Amniotic epithelial cell (primary cell): ENCODE results near the gene MACROD2.
A peak's percentile ranks its signal among the peaks of the same experiment; 100 is the strongest.
"Not testable (repeated sequence)": the region's sequence is repeated elsewhere in the genome, so short reads cannot be mapped to it uniquely, and the experiment has no call there.

ENCODE experiments used
- DNase-seq: peaks from one replicate; pipeline ENCODE4 v3.0.0-alpha.2; 2010; ENCODE audit warnings: low read depth

The MACROD2 gene

DNA sequence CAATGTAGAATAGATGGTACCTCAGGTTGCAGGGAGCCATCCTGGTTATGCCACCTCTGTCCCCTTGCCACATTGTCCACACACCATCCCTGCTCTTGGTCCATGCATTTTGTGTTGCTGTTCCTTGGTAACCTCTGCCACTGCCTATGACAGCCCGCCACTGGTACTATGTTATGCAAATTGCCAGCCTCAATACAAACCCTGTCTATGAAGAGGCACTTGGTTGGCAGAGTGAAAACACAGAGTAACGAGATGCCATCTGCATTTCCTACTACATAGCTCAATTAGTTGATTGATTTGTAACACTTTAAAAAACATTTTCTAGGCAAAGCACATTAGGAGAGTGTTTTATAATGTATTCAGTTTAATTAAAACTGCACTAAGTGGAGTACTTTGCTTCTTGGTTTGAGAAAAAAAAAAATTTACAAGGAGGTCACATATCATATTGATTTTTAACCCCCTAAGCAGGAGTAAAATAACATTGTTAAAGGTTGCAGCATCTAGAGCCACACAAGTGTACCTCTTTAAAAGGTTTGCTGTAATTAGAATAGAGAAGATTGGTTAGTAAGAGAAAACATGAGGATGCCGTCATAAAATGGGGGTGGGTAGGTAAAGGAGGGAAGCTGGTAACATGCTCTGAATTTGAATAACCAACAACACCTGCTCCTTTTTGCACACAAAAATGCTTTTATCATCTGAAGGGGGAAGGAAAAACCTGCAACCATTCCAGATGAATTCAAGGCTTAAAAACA lies 1760.9 kb downstream of the MACROD2 start:
- DNase-seq, result no peak

DNA sequence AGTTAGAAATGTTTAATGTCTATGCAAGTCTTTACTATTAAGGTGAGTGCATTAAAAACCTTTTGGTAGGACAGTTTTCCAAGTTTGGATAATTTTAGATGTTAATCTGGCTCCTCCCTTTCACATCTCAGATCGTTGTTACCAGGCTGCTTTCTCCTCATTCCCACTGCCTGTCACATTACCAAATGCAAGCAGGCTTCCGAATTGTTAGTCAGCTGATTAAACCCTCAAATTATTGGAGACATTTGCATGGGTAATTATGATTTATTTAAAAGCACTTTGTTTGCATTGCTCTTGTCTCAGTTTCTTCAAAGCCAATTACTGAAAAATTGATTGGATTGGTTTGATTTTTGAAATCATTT lies 1761.4 kb downstream of the MACROD2 start:
- no peak for DNase-seq

DNA sequence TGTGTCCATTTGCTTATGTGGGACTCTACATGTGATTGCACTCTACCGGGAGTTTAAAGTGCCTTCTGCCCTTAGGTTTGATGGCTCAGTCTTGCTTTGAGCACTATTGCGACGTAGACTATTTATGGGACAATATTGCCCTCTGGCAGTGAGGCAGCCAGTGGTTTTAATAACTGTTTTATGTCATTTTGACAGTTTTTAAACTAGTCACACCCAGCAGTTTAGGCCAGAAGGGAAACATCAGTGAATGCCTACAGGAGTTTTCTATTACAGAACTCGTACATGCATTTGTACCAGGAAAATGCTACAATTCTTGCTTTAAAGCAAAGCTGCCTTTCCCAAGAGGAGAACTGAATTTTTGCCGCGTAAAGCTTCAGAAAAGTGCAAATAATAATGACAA lies 1764.3 kb downstream of the MACROD2 start:
- DNase-seq, result peak; percentile 9

DNA sequence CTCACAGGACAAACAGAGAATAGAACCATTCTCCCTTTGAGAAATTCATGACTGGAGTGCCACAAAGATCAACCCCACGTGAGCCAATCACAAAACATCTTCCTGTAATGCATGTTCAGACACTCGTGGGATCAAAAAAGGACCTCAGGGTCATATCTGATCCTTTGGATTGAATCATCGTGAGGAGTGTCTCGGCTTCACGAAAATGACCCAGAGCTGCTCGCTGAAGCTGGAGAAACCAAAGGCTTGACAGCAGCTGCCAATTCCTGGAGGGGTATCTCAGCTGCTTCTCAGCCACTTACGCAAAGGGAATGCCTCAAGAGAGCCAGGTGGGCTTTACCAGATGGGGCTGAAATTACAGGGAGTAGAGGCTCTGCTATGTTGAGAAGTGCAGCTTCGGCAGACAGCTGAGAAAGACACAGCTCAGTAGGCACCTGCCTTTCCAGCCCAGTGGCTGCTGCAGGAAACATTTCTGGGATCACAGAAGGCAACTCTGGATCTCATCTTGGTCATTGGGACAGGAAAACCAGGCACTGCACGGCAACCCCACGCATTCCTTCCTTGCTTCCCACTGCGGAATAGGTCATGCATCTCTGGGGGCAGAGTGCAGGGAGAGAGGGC lies 1764.8 kb downstream of the MACROD2 start:
- no peak for DNase-seq

DNA sequence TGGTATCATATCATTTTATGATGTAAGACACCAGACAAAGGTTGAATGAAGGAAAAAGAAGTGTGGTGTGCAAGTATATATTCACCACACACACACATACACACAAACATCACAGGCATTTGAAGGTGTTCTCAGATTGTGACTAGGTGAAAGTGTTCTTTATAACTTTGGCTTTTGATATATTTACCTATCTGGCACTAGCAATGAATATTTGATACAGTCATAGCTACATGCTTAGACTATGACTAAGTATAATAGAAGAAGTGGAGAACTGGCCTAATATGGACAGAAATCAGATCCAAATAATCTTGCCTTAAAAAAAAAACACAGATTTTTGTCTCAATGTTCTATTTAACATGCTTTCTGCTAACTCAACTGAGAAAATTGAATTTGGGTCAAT lies 1768.0 kb downstream of the MACROD2 start:
- DNase-seq, result no peak

DNA sequence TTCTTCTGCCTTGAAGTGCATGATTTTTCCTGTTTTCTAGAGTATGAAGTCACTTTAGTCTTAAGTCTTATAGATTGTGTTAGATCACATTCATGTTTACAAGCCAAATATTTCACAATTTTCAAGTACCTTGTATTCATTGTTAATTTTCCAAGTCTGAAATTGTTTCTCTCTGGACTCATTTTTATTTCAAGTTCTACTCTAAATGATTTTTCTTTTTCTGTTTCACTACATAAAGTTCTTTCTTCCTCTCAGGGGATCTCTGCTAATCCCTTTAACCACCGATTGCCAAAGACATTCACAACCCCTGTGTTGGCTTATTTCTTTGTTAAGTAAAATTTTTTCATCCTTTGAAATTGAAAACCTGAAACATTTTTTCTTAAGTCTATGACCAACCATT lies 1772.3 kb downstream of the MACROD2 start:
- DNase-seq, result no peak

DNA sequence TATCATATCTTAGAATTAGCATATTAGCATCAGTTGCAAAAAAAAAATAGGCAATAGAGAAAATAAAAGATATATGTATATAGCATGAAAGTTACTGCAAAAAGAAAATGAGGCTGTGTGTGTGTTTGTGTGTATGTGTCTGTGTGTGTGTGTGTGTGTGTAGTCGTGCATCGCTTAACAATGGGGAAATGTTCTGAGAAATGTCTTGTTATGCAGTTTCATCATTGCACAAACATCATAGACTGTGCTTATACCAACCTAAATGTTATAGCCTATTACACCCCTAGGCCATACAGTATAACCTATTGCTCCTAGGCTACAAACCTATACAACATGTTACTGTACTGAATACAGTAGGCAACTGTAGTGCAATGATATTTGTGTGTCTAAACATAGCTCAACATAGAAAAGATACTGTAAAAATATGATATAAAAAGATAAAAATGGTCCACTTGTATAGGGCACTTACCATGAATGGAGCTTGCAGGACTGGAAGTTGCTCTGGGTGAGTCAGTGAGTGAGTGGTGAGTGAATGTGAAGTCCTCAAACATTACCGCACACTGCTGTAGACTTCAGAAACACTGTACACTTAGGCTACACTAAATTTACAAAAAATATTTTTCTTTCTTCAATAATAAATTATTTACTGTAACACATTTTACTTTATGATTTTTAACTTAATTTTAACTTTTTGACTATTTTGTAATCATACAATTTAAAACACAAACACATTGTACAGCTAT lies 1772.9 kb downstream of the MACROD2 start:
- DNase-seq, result no peak

DNA sequence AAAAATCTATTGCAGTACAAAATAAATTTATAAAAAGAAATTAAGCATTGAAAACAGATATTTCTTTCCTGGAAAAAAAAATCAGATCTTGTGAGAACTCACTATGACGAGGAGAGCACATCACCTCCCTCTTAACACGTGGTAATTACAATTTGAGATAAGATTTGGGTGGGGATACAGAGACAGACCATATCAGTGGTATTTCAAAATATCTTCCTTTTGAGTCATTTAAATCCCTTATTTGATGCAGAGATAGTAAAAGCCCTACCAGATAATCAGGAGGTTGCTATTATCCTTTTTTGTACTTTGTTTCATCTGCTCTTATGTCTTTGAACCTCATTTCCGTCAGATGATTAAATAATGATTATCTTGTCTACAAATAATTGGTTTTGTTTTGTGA lies 1777.5 kb downstream of the MACROD2 start:
- DNase-seq, result no peak

DNA sequence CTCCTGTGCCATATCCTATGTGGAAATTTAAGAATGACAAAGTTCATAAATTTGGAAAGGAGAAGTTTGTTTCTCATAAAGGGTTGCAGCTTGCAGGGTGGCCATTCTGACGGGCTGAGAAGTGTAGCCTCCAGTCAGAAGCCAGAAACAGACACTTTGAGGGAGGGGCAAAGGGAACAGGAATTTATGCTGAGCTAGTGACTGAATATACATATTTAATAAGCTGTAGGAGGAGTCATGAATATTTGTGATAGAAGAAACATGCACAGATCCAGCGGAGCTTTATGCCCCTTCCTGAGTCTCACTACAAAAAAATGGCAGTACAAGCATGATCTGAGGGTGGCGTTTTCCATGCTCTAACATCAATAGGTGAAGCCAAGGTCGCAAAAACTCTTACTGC lies 1779.6 kb downstream of the MACROD2 start:
- DNase-seq, result no peak

DNA sequence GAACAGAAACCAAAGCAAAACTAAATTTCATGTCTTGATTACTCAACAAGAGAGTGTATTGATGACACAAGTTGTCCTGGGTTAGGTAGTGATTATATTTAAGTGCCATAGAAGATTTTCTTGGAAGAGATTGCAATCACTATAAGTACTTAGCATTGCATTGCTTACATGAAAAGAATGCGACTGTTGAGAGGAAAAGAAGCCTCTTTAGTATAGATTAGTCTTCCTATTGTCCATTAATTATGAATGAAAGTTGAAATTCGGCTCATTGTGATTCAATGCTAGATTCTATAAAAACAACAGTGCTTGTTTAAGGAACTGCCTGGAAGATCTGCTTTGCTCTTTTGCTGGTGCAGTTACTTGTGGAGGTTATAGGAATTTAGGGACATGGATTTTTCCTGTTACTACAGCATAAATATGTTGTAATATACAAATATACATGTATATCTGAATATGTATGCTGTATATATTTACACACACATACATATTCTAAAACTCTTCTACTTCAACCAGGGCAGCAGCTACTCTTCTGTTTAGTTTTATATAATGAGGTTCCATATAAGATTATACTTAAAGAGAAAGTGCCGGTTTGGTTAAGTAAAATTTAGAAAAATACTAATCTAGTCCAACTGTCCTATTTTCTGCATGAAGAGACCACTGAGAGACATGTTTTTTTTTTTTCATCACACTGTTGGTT lies 1781.6 kb downstream of the MACROD2 start:
- no peak for DNase-seq

DNA sequence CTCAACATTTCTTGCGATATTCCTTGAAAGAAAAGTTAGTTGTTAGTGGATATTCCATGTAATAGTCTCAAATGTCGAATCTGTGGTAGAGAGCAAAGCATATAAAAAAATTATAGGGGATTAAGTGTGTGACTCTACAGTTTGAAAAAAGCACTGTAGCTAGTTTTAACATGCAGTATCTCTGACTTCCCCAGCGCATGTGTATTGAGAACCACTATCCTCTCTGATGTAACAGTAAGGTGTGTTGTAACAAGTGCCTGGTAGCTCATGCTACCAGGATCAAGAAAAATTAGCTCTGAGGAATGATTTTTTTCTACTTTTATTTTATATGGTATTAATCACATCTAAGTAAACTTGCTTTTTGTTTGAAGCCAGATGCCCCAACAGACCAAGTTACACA lies 1788.7 kb downstream of the MACROD2 start:
- no peak for DNase-seq

DNA sequence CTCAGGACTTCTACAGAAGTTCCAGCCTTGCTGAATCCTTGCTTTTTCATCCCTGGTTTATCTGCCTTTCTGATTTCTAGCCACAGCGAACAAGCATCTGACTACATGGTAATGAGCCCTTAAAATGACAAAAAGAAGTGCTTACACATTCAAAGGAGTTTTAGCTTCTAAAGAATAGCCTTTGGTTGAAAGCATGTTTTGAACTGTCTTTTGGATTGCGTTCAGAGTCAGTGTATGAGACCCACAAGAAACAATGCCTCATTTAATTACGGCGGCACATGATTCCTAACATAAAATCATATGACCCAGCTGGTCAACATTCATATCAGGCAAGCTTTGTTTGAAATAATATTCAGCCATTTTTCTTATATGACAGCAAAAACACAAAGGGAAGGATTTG lies 1793.8 kb downstream of the MACROD2 start:
- no peak for DNase-seq

DNA sequence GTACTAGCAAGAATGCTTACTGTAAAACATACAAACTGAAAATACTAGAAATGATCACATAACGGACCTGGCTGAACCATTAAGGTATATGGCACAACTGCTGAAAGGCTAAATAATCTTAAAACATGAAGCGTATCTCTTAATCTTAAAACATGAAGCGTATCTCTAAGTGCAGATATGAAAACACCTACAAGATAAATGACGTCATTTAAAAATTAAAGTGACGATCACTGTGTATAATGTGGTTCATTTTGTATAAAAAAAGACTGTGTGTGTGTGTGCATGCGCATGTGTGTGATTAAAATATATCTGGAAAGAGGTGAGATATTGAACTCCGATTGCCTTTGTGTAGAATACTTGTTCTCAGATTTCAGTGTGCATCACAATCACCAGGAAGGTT lies 1797.5 kb downstream of the MACROD2 start:
- no peak for DNase-seq

DNA sequence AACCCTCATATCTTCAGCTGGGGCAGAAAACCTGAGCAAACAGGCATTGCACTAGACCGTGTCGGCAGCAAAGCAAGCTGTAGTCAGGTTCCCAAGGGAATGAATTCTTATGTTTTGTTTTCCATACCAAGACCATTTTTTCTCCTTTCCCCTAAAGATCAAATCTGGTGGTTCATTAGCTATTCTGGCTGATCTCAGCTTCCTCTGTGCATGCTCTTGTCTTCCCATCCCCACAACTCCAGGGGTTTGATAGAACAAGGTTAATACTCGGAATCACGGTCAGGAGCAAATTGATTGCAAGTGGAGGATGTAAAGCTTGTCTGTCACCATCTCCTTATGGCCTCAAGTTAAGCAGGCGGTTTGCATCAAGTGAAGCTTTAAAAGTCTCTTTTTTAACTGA lies 1799.1 kb downstream of the MACROD2 start:
- DNase-seq, result no peak

DNA sequence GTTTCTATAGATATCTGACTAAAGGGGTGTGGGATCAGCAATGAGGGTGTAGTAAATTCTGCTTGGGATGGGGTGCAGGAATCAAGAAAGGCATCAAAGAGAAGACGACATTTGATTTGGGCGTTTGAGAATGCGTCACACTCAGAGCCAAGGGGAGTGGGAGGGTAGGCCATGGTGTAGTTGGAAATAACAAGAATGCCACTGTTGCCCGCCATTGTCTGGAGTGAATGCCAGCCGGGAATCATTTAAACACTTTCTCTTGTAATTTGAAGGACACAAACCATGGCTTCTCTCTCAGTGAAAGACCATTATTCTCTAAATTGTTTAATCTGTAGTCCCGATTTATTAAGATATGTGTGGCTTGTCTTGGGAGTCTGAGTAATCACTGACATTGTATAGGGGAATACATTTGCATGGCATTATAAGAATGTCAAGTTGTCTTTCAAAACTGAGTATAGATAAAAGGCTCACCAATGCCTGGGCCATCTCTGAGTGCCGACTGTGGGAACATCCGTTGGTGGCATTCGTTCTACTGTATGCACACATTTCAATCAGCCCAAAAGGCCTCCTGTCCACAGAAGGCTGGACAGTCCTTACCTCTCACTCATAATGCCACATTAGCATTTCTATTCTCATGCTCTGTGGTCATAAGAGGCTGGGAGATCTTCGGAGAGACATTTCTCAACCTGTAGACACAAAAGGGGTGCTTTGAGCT lies 1800.1 kb downstream of the MACROD2 start:
- DNase-seq, result no peak

DNA sequence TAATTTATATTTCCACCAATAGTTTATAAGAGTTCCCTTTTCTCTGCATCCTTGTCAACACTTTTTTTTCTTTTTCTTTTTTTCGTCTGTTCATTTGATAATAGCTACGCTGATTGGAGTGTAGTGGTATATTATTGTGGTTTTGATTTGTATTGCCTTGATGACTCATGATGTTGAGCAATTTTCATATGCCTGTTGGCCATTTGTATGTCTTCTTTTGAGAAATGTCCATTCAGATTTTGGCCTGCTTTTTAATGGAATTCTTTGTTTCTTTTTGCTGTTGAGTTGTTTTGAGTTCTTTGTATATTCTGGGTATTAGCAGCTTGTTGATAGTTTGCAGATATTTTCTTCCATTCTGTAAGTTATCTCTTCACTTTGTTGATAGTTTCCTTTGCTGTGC lies 1804.6 kb downstream of the MACROD2 start:
- peak; percentile 51 for DNase-seq

DNA sequence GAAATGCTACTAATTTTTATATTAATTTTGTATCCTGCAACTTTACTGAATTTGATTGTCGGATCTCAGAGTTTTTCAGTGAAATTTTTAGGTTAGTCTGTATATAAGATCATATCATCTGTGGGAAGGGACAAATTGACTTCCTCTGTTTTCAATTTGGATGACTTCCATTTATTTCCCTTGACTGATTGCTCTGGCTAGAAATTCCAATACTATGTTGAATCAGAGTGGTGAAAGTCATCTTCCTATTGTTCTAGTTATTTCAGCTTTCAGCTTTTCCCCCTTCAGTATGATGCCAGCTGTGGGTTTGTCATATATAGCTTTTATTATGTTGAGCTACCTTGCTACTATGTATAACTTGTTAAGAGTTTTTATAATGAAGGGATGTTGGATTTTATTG lies 1806.7 kb downstream of the MACROD2 start:
- DNase-seq, result no peak

DNA sequence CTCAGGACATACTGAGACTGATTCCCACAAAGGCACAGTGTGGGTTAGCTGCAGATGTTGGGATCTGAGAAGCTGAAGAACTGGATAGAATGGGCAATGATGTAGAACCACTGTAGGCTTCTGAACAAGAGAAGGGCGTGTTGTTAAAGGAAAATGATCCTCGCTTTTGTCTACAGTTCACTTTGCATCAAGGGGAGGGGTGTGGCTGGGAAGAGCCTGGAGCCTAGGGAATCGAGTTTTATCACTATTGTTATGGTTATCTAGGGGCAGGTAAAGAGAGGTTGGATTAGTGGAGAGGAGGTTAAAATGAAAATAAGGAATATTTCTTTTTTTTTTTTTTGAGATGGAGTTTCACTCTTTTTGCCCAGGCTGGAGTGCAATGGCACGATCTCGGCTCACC lies 1809.8 kb downstream of the MACROD2 start:
- no peak for DNase-seq

DNA sequence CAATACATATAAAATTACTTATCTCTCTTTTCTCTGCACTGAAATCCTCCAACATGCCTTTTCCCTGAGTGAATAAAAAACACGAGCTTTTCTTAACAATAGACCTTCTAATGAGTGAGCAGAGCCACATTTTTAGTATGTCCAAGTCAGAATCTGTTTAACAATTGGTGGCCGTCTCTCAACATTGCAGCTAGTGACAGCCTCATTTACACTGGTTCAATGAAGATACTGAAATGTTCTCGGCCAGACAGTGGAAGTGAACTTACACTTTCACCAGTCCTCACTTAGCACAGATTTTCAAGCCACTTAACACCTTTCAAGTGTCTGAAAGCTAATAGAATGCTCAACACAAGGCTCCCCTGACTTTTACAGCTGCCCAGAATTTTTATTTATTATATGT lies 1810.8 kb downstream of the MACROD2 start:
- DNase-seq, result no peak

DNA sequence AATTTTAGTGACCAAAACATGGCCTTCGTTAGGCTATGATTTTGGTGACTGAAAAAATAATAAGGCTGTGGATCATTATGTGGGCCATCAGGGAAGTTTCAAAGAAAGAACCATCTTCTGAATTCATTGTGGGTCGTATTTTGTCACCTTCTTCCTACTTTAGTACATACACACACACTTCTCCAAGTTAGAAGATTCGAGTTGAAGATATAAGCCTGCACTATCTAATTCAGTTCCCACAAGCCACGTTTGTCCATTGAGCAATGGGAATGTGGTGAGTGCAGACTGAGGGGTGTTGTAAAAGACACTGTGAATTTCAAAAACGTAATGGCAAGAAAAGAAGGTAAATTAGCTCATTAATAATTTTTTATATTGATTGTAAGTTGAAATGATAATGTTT lies 1812.0 kb downstream of the MACROD2 start:
- DNase-seq, result no peak

DNA sequence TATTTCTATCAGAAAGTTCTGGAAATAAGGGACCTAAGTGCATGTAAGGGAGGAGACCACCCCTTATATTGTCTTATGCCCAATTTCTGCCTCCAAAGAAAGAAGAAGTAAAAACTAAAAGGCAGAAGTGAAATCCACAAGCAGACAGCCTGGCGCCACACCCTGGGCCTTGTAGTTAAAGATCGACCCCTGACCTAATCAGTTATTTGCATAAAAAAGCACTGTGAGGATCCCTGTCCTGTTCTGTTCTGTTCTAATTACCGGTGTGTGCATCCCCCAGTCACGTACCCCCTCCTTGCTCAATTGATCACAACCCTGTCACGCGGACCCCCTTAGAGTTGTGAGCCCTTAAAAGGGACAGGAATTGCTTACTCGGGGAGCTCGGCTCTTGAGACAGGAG lies 1812.5 kb downstream of the MACROD2 start:
- not testable (repeated sequence) for DNase-seq

DNA sequence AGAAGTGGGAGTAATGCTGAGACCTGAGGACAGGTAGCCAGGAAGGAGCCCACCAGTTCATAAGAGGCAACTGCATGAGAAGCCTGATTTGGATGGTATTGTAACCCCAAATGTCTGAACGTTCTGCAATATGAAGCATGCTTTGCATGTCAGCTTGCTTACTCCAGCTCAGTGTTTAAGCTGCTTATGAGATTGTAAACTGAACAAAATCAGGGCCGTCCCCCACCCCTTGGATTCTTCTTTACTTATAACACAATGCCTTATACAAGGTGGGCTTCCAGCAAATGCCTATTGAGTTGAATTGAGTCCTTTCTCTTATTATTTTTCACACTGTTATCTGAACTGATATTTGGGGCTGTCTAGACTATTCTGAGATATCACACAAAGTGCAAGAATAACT lies 1816.6 kb downstream of the MACROD2 start:
- no peak for DNase-seq
